ENCODE measurements around the gene CASP8AP2.

DNA sequence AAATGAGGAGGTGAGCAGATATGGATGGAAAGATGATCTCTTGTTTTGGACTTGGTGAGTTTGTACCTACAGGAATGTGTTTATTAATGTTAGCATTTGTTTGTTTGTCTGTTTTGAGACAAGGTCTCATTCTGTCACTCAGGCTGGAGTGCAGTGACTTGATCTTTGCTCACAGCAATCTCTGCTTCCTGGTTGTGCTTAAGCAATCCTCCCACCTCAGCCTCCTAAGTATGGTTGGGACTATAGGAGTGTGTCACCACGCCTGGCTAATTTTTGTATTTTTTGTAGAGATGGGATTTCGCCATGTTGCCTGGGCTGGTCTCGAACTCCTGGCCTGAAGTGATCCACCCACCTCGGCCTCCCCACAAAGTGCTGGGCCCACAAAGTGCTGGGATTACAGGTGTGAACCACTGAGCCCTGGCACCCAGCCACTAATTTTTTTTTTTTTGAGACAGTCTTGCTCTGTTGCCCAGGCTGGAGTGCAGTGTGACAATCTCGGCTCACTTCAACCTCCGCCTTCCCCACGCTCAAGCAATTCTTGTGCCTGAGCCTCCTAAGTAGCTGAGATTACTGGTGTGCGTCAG is 7.1 kb downstream of the CASP8AP2 start:
- TF ChIP-seq EZH2 (IDR thresholded peaks at IDR 0.05; ENCODE audit: insufficient read depth, poor library complexity, severe bottlenecking) (no peak), EZH2phosphoT487 (IDR thresholded peaks at IDR 0.05; ENCODE audit: insufficient read depth, low read depth) (no peak)

All from GM23248 (cell line).